Upper lobe of right lung (tissue), 1 donor: ENCODE data around the gene CD70. TPM values are rescaled to one million over a fixed set of nuclear protein-coding genes. Genes with fewer than 3 reads are reported as not detected.
"Not testable (repeated sequence)": the region's sequence is repeated elsewhere in the genome, so short reads cannot be mapped to it uniquely, and the experiment has no call there.

Source experiments
- ATAC-seq: fragments of 200-7000 bp; cut with Tn5 transposase; one replicate; pipeline ENCODE4 v1.9.1; 2020; ENCODE audit warnings: mild to moderate bottlenecking, moderate library complexity
- DNase-seq: peaks from one replicate; pipeline ENCODE4 v3.0.0-alpha.2; 2020
- H3K27ac ChIP-seq: fragments of 200-600 bp; one replicate; pipeline ENCODE4 v1.8.0; 2022
- H3K27me3 ChIP-seq: fragments of 200-600 bp; one replicate; pipeline ENCODE4 v1.8.0; 2022; ENCODE audit warnings: mild to moderate bottlenecking
- H3K36me3 ChIP-seq: fragments of 200-600 bp; one replicate; pipeline ENCODE4 v1.8.0; 2022
- H3K4me1 ChIP-seq: fragments of 200-600 bp; one replicate; pipeline ENCODE4 v1.8.0; 2022
- H3K4me3 ChIP-seq: fragments of 200-600 bp; one replicate; pipeline ENCODE4 v1.8.0; 2022; ENCODE audit warnings: mild to moderate bottlenecking
- H3K9me3 ChIP-seq: fragments of 200-600 bp; one replicate; pipeline ENCODE4 v1.8.0; 2022
- CTCF ChIP-seq: fragments of 200-600 bp; IDR thresholded peaks from one replicate; pipeline ENCODE4 v1.8.0; 2022; ENCODE audit warnings: antibody characterized with exemption
- intact Hi-C: fragments of 100-400 bp; cut with DNase I; formaldehyde crosslinking; loops from one replicate; pipeline ENCODE4 v1.11.0; 2022
- total RNA-seq: library from RNA; stranded (reverse); fragmentation: NEBNext Ultra II Directional; extraction: Animal tissue kit (Norgen Biotek cat#: 25700); gene quantifications from one replicate; pipeline ENCODE4 v1.2.1, GENCODE V29; 2021
- donor health status: DM: no; HTN: yes; CAD: no; lungs with severe emphysema.

Gene CD70
- total RNA-seq, 1 donor from 2014 or later: 1.7 TPM

DNA sequence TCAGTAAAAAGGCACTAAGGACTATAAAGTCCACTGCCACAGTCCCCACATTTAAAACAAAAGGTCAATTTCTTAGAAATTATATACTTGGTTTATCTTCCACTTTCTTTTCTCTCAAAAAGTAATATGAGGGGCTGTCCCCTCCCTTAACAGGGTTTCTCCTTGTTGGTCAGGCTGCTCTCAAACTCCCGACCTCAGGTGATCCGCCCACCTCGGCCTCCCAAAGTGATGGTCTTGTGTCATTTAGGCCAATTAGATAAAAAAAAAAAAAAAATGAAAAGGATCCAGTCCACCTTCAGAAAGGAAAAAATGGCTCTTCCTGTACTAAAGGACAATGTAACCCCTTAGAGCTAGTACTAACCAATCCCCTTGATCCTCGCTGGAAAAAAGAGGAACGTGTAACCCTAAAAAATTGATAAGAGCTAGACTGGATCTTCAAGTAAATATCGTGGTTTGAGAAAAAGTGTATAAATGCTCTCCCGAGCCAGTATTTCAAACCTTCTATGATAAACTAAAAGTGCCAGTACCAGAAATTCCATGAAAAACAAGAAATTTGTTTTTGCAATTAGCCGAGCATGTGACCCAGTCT lies 9.0 kb upstream of the CD70 start:
- Histone ChIP-seq H3K27ac (no peak overlapping the region), H3K9me3 (no peaks in the 10 kb centered on the region), H3K36me3 (no peaks in the 10 kb centered on the region), H3K4me1 (no peaks in the 10 kb centered on the region), H3K4me3 (no peak overlapping the region), H3K27me3 (no peaks in the 10 kb centered on the region)
- intact Hi-C loops: no loop called here
- no peak for TF ChIP-seq CTCF
- ATAC-seq (no peak), DNase-seq (no peak)

DNA sequence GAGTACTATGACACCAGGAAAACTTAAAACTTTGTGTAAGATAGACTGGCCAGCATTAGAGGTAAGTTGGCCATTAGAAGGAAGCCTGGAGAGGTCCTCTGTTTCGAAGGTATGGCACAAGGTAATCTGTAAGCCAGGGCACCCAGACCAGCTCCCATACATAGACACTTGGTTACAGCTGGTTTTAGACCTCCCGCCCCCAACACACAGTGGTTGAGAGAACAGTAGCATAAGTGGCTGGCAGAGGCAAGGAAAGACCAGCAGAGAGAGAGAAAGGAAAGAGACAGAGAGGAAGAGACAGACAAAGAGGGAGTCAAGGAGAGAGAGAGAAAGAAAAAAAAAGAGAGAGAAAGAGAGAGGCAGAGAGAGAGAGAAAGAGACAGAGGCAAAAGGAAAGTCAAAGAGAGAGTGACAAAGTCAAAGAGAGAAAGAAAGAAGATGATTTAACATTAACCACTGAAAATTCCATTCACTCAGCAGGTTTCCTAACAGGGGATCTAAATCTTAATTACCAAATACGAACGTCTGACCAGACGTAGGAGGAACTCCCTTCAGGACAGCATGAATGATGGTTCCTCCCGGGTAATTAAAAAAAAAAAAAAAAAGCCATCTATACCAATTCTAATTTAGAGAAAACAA lies 7.4 kb upstream of the CD70 start:
- H3K27ac ChIP-seq, intact Hi-C loops, DNase-seq, H3K9me3 ChIP-seq, ATAC-seq, H3K4me1 ChIP-seq, H3K36me3 ChIP-seq, H3K27me3 ChIP-seq, H3K4me3 ChIP-seq: not testable (repeated sequence)

DNA sequence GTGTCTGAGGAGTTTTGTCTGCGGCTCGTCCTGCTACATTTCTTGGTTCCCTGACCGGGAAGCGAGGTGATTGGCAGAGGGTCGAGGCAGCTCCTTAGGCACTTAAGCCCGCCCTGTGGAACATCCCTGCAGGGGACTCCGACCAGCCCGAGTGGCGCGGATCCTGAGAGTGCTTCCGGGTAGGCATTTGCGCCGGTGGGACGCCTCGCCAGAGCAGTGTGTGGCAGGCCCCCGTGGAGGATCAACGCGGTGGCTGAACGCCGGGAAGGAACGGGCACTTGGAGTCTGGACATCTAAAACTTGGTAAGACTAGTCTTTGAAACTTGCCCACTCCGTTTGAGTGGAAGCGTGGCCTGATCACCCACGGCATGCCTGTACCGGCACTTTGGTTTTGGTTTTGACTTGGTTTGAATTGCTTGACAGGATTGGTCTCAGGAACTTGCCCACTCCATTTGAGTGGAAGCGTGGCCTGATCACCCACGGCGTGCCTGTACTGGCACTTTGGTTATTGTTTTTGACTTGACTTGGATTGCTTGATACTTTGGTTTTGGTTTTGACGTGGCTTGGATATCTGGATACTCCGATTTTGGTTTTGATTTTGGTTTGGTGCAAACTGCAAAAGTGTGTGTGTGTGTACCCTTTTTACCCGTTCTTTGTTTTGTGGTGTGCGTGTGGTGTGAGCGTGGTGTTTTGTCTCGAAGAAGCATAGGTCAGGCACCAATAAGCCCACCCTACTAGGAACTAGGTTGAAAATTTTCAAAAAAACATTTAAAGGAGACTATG lies 6.7 kb upstream of the CD70 start:
- H3K27me3 ChIP-seq, DNase-seq, H3K4me3 ChIP-seq, H3K9me3 ChIP-seq, ATAC-seq, intact Hi-C loops, H3K36me3 ChIP-seq, H3K4me1 ChIP-seq, H3K27ac ChIP-seq: not testable (repeated sequence)

GRCh38 chr19:6596621-6597020 lies 5.7 kb upstream of the CD70 start:
- Histone ChIP-seq H3K4me3 (no peak overlapping the region), H3K27ac (no peak overlapping the region), H3K27me3 (peaks cover 12% of the 10 kb centered on the region), H3K4me1 (no peaks in the 10 kb centered on the region), H3K36me3 (no peaks in the 10 kb centered on the region), H3K9me3 (no peaks in the 10 kb centered on the region)
- DNase-seq: no peak
- no peak for ATAC-seq
- no peak for TF ChIP-seq CTCF
- intact Hi-C loops: no loop called here

GRCh38 chr19:6593651-6594416 lies 2.9 kb upstream of the CD70 start:
- Histone ChIP-seq H3K4me1 (peaks cover 10% of the 10 kb centered on the region), H3K27me3 (peaks cover 38% of the 10 kb centered on the region), H3K27ac (no peak overlapping the region), H3K4me3 (no peak overlapping the region), H3K36me3 (no peaks in the 10 kb centered on the region), H3K9me3 (no peaks in the 10 kb centered on the region)
- no peak for TF ChIP-seq CTCF
- no peak for DNase-seq
- ATAC-seq: no peak
- intact Hi-C loops: no loop called here

- ATAC-seq: no peak
Measured at GRCh38 chr19:6590258-6590826, 608 bp downstream of the CD70 start.

More at GRCh38 chr19:6590258-6590826, 608 bp downstream of the CD70 start:
- intact Hi-C loops: no loop called here
- no peaks in the 10 kb centered on the region for H3K36me3 ChIP-seq
- H3K27me3 ChIP-seq: peaks cover 69% of the 10 kb centered on the region
- no peak overlapping the region for H3K27ac ChIP-seq
- peak overlapping the region; percentile 21 for H3K4me3 ChIP-seq
- H3K9me3 ChIP-seq: no peaks in the 10 kb centered on the region
- H3K4me1 ChIP-seq: peaks cover 10% of the 10 kb centered on the region
- DNase-seq: no peak
- TF ChIP-seq CTCF: no peak
